Thoracic aorta (tissue), 2 donors: Measurements from ENCODE around the gene NUMB. TPM values are rescaled to one million over a fixed set of nuclear protein-coding genes. Genes with fewer than 3 reads are reported as not detected.

Experiments used
- ATAC-seq: fragments of 150-250 bp; one replicate; pipeline ENCODE4 v1.8.0; 2017; ENCODE audit warnings: low read depth; ENCODE audit not compliant: insufficient number of reproducible peaks, low FRiP score
- DNase-seq: peaks from one replicate; pipeline ENCODE4 v3.0.0-alpha.2; 2020; ENCODE audit warnings: low spot score
- H3K27ac ChIP-seq, 2 donors: fragments of 200-600 bp; sonication (generic); 1 replicate in 1 of 2; 2 replicates in 1 of 2; pipeline ENCODE4 v1.5.1; 2016; ENCODE audit warnings: mild to moderate bottlenecking in 2 of 2, moderate library complexity in 2 of 2
- H3K27me3 ChIP-seq: fragments of 200-600 bp; sonication (generic); replicated peaks from 2 replicates; pipeline ENCODE4 v1.6.0; 2016; ENCODE audit warnings: mild to moderate bottlenecking; ENCODE audit not compliant: insufficient read depth
- H3K36me3 ChIP-seq: fragments of 200-600 bp; sonication (generic); one replicate; pipeline ENCODE4 v1.5.1; 2016
- H3K4me1 ChIP-seq, 2 donors: fragments of 200-600 bp; sonication (generic); 1 replicate in 1 of 2; 2 replicates in 1 of 2; pipeline versions ENCODE4 v1.5.1 to v1.6.0; 2016; ENCODE audit warnings: low read depth in 2 of 2, mild to moderate bottlenecking in 1 of 2; ENCODE audit not compliant: control insufficient read depth in 1 of 2
- H3K4me3 ChIP-seq: fragments of 200-600 bp; sonication (generic); 2 replicates; pipeline ENCODE4 v1.5.1; 2016; ENCODE audit warnings: mild to moderate bottlenecking
- H3K9me3 ChIP-seq: fragments of 200-600 bp; sonication (generic); 2 replicates; pipeline ENCODE4 v1.5.1; 2016
- CTCF ChIP-seq: fragments of 200-600 bp; sonication (generic); IDR thresholded peaks from one replicate; pipeline ENCODE4 v1.5.1; 2019; ENCODE audit warnings: antibody characterized with exemption
- total RNA-seq, 2 donors: library from RNA; depleted of rRNA; stranded (reverse); fragments of >200 nt; gene quantifications; one replicate each; pipeline versions ENCODE4 v1.1.0 to v1.2.3, GENCODE V29; 2016

Gene NUMB
- total RNA-seq, 2 donors from 2014 or later = 37.0 to 65.7 TPM

- no peak for ATAC-seq
- H3K4me1 ChIP-seq = no peaks in the 10 kb centered on the region
- TF ChIP-seq CTCF = no peak
- H3K36me3 ChIP-seq = no peaks in the 10 kb centered on the region
- no peak for DNase-seq
- H3K27me3 ChIP-seq = no peaks in the 10 kb centered on the region
- H3K9me3 ChIP-seq = no peaks in the 10 kb centered on the region
- H3K4me3 ChIP-seq = no peak overlapping the region
- no peak overlapping the region for H3K27ac ChIP-seq
These were observed 119.1 kb downstream of the NUMB start for GRCh38 chr14:73339206-73339605.

- Histone ChIP-seq H3K4me1 (no peaks in the 10 kb centered on the region), H3K27ac (no peak overlapping the region), H3K27me3 (no peaks in the 10 kb centered on the region), H3K4me3 (no peak overlapping the region), H3K9me3 (no peaks in the 10 kb centered on the region), H3K36me3 (no peaks in the 10 kb centered on the region)
- TF ChIP-seq CTCF = no peak
- ATAC-seq (no peak), DNase-seq (no peak)
These were observed 119.8 kb downstream of the NUMB start for GRCh38 chr14:73338551-73338950.

- Histone ChIP-seq H3K4me3 (no peak overlapping the region), H3K36me3 (no peaks in the 10 kb centered on the region), H3K9me3 (no peaks in the 10 kb centered on the region), H3K4me1 (no peaks in the 10 kb centered on the region), H3K27me3 (no peaks in the 10 kb centered on the region), H3K27ac (no peak overlapping the region)
- no peak for ATAC-seq
- TF ChIP-seq CTCF = no peak
- no peak for DNase-seq
These were observed 125.3 kb downstream of the NUMB start for GRCh38 chr14:73333031-73333430.

- no peak for TF ChIP-seq CTCF
- peaks cover 0 to 5% of the 10 kb centered on the region in 2 donors for H3K4me1 ChIP-seq
- H3K27me3 ChIP-seq = no peaks in the 10 kb centered on the region
- ATAC-seq (no peak), DNase-seq (no peak)
- H3K36me3 ChIP-seq = peaks cover 2% of the 10 kb centered on the region
- H3K9me3 ChIP-seq = no peaks in the 10 kb centered on the region
- H3K27ac ChIP-seq = no peak overlapping the region
- no peak overlapping the region for H3K4me3 ChIP-seq
These were observed 132.6 kb downstream of the NUMB start for GRCh38 chr14:73325630-73326299.

GRCh38 chr14:73325063-73325462 lies 133.3 kb downstream of the NUMB start:
- no peak for DNase-seq
- TF ChIP-seq CTCF = no peak
- Histone ChIP-seq H3K4me1 (peaks cover 0 to 5% of the 10 kb centered on the region in 2 donors), H3K4me3 (no peak overlapping the region), H3K27me3 (no peaks in the 10 kb centered on the region), H3K27ac (no peak overlapping the region), H3K36me3 (peaks cover 2% of the 10 kb centered on the region), H3K9me3 (no peaks in the 10 kb centered on the region)
- no peak for ATAC-seq
